ENCODE results near the gene HS2ST1. TPM values are rescaled to one million over a fixed set of nuclear protein-coding genes. Genes with fewer than 3 reads are reported as not detected.

The HS2ST1 gene
- polyA plus RNA-seq, 1 donor (not counting 4 experiments of a cell fraction or from before 2014, with no cell fraction given): 18.7 TPM

DNA sequence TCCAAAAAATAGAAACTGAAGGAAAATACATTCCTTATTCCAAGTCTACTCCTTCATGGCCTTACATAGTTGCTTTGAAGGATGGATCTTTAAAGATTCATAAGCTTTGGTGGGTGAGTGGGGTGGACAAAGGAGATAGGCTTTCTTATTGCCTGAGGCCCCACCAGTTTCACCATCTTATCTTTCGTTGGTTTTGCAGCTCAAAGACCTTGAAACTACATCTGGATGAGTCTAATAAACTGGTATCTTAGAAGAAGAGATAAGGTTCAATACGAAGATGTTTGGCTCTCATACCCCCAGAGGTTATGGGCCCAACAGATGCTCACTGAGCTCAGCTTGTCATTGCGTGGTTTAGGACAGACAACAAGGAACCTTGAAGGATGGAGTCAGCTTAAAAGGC lies 201.5 kb downstream of the HS2ST1 start:
- Histone ChIP-seq H3K79me2 (ENCODE audit: control insufficient read depth, insufficient read depth, low read length) (no peaks in the 10 kb centered on the region), H3K9me1 (ENCODE audit: control insufficient read depth, extremely low read depth, insufficient read depth, low read length) (no peaks in the 10 kb centered on the region), H2AFZ (ENCODE audit: control insufficient read depth, low read length) (no peak overlapping the region), H3K4me3 (ENCODE audit: control insufficient read depth in 2 of 3, extremely low read depth in 1 of 3, insufficient read depth in 2 of 3, low read depth in 1 of 3, low read length in 3 of 3) (no peak overlapping the region), H3K9me3 (ENCODE audit: control insufficient read depth, low read depth, low read length) (no peaks in the 10 kb centered on the region), H3K27me3 (ENCODE audit: control insufficient read depth, extremely low read depth, insufficient read depth, low read length) (no peaks in the 10 kb centered on the region), H3K27ac (ENCODE audit: control insufficient read depth, insufficient read depth, low read length) (no peak overlapping the region), H3K4me2 (ENCODE audit: control insufficient read depth, extremely low read depth, insufficient read depth, low read depth, low read length) (no peak overlapping the region), H3K9ac (ENCODE audit: control insufficient read depth, extremely low read depth, insufficient read depth, low read length) (no peak overlapping the region), H4K20me1 (ENCODE audit: control insufficient read depth, extremely low read depth, insufficient read depth, low read length) (no peaks in the 10 kb centered on the region), H3K4me1 (ENCODE audit: control insufficient read depth, extremely low read depth, insufficient read depth, low read length) (peaks cover 41% of the 10 kb centered on the region), H3K36me3 (ENCODE audit: control insufficient read depth in 2 of 2, extremely low read depth in 1 of 2, insufficient read depth in 2 of 2, low read length in 2 of 2) (no peaks in the 10 kb centered on the region)
- dilution Hi-C loops (cut with MboI; ENCODE audit: extremely low pct_ligation_motif_present, low sequenced_read_pairs): no loop called here
- no peak for TF ChIP-seq EZH2 (IDR thresholded peaks at IDR 0.05; ENCODE audit: low read length)
- TF ChIP-seq, protein P1, sequence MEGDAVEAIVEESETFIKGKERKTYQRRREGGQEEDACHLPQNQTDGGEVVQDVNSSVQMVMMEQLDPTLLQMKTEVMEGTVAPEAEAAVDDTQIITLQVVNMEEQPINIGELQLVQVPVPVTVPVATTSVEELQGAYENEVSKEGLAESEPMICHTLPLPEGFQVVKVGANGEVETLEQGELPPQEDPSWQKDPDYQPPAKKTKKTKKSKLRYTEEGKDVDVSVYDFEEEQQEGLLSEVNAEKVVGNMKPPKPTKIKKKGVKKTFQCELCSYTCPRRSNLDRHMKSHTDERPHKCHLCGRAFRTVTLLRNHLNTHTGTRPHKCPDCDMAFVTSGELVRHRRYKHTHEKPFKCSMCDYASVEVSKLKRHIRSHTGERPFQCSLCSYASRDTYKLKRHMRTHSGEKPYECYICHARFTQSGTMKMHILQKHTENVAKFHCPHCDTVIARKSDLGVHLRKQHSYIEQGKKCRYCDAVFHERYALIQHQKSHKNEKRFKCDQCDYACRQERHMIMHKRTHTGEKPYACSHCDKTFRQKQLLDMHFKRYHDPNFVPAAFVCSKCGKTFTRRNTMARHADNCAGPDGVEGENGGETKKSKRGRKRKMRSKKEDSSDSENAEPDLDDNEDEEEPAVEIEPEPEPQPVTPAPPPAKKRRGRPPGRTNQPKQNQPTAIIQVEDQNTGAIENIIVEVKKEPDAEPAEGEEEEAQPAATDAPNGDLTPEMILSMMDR (optimal IDR thresholded peaks at IDR 0.05 in 1 of 3, IDR thresholded peaks at IDR 0.05 in 1 of 3, conservative IDR thresholded peaks at IDR 0.05 in 1 of 3; ENCODE audit: extremely low read depth in 1 of 3, insufficient read depth in 2 of 3, low read length in 3 of 3): no peak
- FAIRE-seq (no peak), DNase-seq (ENCODE audit: low read depth, low spot score) (no peak)

DNA sequence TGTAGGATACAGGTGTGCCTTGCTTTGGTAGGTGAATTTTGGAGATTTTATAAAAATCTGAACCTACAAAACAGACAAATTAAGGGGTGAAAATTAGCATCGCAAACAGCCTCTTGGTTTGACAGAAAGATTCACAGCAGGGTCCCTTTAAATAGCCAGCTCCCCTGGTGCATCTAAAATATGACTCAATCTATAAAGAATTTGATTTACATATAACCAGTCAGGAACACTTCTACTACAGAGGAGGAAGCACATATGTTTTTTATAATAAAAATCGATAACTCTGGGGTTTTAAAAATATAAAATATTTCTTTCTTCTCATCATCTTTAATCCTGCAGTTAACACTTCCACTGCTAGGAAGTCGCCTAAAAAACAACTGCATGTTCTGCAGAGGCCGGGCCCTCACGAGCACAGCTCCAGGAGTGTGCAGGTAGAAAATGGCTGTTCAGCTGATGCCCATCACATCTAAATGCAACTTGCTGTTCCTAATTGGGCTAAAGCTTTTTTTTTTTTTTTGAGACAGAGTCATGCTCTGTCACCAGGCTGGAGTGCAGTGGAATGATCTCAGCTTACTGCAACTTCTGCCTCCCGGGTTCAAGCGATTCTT lies 203.4 kb downstream of the HS2ST1 start:
- no peaks in the 10 kb centered on the region for H3K79me2 ChIP-seq (ENCODE audit: control insufficient read depth, insufficient read depth, low read length)
- TF ChIP-seq, protein P1 (optimal IDR thresholded peaks at IDR 0.05 in 1 of 3, IDR thresholded peaks at IDR 0.05 in 1 of 3, conservative IDR thresholded peaks at IDR 0.05 in 1 of 3; ENCODE audit: extremely low read depth in 1 of 3, insufficient read depth in 2 of 3, low read length in 3 of 3): no peak
- TF ChIP-seq EZH2 (IDR thresholded peaks at IDR 0.05; ENCODE audit: low read length): no peak
- no peaks in the 10 kb centered on the region for H3K36me3 ChIP-seq (ENCODE audit: control insufficient read depth in 2 of 2, extremely low read depth in 1 of 2, insufficient read depth in 2 of 2, low read length in 2 of 2)
- no peak for DNase-seq (ENCODE audit: low read depth, low spot score)
- H3K9me1 ChIP-seq (ENCODE audit: control insufficient read depth, extremely low read depth, insufficient read depth, low read length): no peaks in the 10 kb centered on the region
- H3K9ac ChIP-seq (ENCODE audit: control insufficient read depth, extremely low read depth, insufficient read depth, low read length): no peak overlapping the region
- no peak overlapping the region for H3K4me2 ChIP-seq (ENCODE audit: control insufficient read depth, extremely low read depth, insufficient read depth, low read depth, low read length)
- no peaks in the 10 kb centered on the region for H4K20me1 ChIP-seq (ENCODE audit: control insufficient read depth, extremely low read depth, insufficient read depth, low read length)
- dilution Hi-C loops (cut with MboI; ENCODE audit: extremely low pct_ligation_motif_present, low sequenced_read_pairs): no loop called here
- H3K9me3 ChIP-seq (ENCODE audit: control insufficient read depth, low read depth, low read length): no peaks in the 10 kb centered on the region
- H2AFZ ChIP-seq (ENCODE audit: control insufficient read depth, low read length): no peak overlapping the region
- peak overlapping the region in 1 of 3 experiments; percentile 17 for H3K4me3 ChIP-seq (ENCODE audit: control insufficient read depth in 2 of 3, extremely low read depth in 1 of 3, insufficient read depth in 2 of 3, low read depth in 1 of 3, low read length in 3 of 3)
- H3K27ac ChIP-seq (ENCODE audit: control insufficient read depth, insufficient read depth, low read length): no peak overlapping the region
- H3K4me1 ChIP-seq (ENCODE audit: control insufficient read depth, extremely low read depth, insufficient read depth, low read length): peaks cover 41% of the 10 kb centered on the region
- H3K27me3 ChIP-seq (ENCODE audit: control insufficient read depth, extremely low read depth, insufficient read depth, low read length): no peaks in the 10 kb centered on the region
- no peak for FAIRE-seq

Measured in keratinocyte (primary cell).